Frontal cortex (tissue), 4 donors: ENCODE data around the gene USP19. TPM values are rescaled to one million over a fixed set of nuclear protein-coding genes. Genes with fewer than 3 reads are reported as not detected.

ENCODE experiments used
- DNase-seq, 2 donors: peaks; one replicate each; pipeline ENCODE4 v3.0.0; 2012; ENCODE audit warnings: low spot score in 2 of 2
- FAIRE-seq: peaks from 2 replicates; lab custom pipeline; 2012; peaks lifted over from hg19 to GRCh38; lab: Jason Lieb, UNC
- total RNA-seq: library from RNA; depleted of rRNA; stranded (reverse); fragments of >200 nt; gene quantifications from one replicate; pipeline ENCODE4 v1.2.3, GENCODE V29; 2014
- donor health status: control.
- donor health status: control.
- donor health status: control.

USP19 gene
- total RNA-seq, result 44.8 TPM

GRCh38 chr3:49120438-49121131 is at the start of gene USP19:
Gene USP19 (minus strand): TSS chr3:49120823. CDS start chr3:49119145, 1,678 bp downstream.
- FAIRE-seq, result peak; percentile 23

GRCh38 chr3:49166752-49167556 is 46.3 kb upstream of the USP19 start:
- FAIRE-seq (no peak), DNase-seq (no peak)

More at GRCh38 chr3:49120438-49121131, at the start of gene USP19:
- DNase-seq, result peak; percentile 96 to 99

GRCh38 chr3:49165771-49166751 is 45.4 kb upstream of the USP19 start, which contains the start of gene CCDC71:
Gene CCDC71 (minus strand): TSS chr3:49166331. CDS start chr3:49164208, 2,123 bp downstream.
- FAIRE-seq, result no peak
- peak; percentile 92 to 96 for DNase-seq

- DNase-seq (no peak), FAIRE-seq (no peak)
Measured at GRCh38 chr3:49164983-49165720, 44.5 kb upstream of the USP19 start.

GRCh38 chr3:49163609-49164008 is 43.0 kb upstream of the USP19 start:
- FAIRE-seq (no peak), DNase-seq (no peak)

GRCh38 chr3:49162751-49163419 is 42.3 kb upstream of the USP19 start:
- no peak for DNase-seq

GRCh38 chr3:49161808-49162530 is 41.3 kb upstream of the USP19 start:
- no peak for DNase-seq
- no peak for FAIRE-seq

More at GRCh38 chr3:49162751-49163419, 42.3 kb upstream of the USP19 start:
- no peak for FAIRE-seq

- FAIRE-seq (no peak), DNase-seq (no peak)
Measured at GRCh38 chr3:49161197-49161596, 40.6 kb upstream of the USP19 start.

GRCh38 chr3:49158792-49159191 is 38.2 kb upstream of the USP19 start:
- DNase-seq (no peak), FAIRE-seq (no peak)

- no peak for DNase-seq
- no peak for FAIRE-seq
Measured at GRCh38 chr3:49158103-49158709, 37.6 kb upstream of the USP19 start.

- no peak for FAIRE-seq
- no peak for DNase-seq
Measured at GRCh38 chr3:49157289-49157688, 36.7 kb upstream of the USP19 start.

- DNase-seq (no peak), FAIRE-seq (no peak)
Measured at GRCh38 chr3:49153349-49153912, 32.8 kb upstream of the USP19 start.

- DNase-seq (no peak), FAIRE-seq (no peak)
Measured at GRCh38 chr3:49151610-49152009, 31.0 kb upstream of the USP19 start.

- no peak for FAIRE-seq
- DNase-seq, result no peak
Measured at GRCh38 chr3:49148159-49148558, 27.5 kb upstream of the USP19 start.

- FAIRE-seq, result no peak
- no peak for DNase-seq
Measured at GRCh38 chr3:49140080-49140479, 19.5 kb upstream of the USP19 start.

- DNase-seq, result no peak
- FAIRE-seq, result no peak
Measured at GRCh38 chr3:49135499-49135898, 14.9 kb upstream of the USP19 start.
